ENCODE measurements around the gene SART1.

The SART1 gene, protein sequence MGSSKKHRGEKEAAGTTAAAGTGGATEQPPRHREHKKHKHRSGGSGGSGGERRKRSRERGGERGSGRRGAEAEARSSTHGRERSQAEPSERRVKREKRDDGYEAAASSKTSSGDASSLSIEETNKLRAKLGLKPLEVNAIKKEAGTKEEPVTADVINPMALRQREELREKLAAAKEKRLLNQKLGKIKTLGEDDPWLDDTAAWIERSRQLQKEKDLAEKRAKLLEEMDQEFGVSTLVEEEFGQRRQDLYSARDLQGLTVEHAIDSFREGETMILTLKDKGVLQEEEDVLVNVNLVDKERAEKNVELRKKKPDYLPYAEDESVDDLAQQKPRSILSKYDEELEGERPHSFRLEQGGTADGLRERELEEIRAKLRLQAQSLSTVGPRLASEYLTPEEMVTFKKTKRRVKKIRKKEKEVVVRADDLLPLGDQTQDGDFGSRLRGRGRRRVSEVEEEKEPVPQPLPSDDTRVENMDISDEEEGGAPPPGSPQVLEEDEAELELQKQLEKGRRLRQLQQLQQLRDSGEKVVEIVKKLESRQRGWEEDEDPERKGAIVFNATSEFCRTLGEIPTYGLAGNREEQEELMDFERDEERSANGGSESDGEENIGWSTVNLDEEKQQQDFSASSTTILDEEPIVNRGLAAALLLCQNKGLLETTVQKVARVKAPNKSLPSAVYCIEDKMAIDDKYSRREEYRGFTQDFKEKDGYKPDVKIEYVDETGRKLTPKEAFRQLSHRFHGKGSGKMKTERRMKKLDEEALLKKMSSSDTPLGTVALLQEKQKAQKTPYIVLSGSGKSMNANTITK

GRCh38 chr11:65961267-65962140 is at the start of gene SART1:
Gene SART1 (plus strand): TSS chr11:65961734. CDS start chr11:65961781, 47 bp downstream.
- DNase-seq: peak; percentile 99

- DNase-seq: no peak
These were observed 48.7 kb upstream of the SART1 start for GRCh38 chr11:65912845-65913244.

DNA sequence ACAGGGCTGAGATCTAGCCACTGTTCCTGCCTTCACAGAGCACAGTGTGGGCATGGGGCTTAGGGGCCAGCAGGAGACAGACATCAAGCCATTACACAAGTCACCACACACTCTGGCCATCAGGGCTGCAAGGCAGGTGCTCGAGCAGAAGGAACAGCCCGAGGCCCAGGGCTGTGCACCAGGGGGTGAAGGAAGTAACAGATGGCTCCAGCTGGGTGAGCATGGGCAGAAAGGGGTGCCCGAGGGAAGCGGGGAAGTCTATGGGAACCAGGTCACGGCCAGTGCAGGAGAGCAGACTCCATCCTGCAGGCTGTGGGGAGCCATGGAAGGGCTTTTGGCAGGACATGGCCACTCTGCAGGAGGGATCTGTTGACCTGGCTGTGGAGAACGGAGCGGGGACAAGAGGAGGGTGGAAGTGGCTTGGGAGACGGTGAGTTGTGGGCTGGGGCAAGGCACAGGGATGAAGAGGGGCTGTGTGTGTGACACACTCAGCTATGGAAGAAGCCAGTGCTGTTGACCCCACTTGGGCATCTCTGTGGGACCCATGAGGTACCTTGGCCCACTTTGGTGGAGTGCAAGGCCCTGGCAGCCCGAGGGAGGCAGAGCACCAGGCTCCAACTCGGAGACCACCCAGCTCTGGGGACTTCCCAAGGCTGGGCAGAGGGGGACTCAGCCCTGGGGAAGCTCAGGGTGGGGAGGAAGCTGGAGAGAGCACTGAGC is 46.3 kb upstream of the SART1 start:
- DNase-seq: no peak

DNA sequence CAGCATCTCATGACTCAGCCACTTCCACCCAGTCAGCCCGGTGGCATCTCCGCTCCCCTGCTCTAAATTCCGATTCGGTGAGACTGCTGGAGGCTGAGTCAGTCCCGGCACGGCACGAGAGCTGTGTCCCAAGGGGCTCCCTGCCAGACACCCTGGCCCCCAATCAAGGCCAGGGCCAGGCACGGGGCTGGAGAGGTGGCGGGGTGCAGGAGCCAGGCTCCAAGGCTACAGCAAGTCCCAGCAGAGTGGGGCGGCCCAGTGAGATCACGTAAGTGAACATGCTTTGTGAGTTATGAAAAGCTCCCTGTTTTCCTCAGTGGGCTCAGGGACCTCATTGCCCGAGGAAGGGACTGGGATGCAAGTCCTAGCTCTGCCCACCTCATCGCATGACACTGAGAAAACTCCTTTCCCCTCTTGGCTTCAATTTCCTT is 45.7 kb upstream of the SART1 start:
- no peak for DNase-seq

GRCh38 chr11:65916391-65916790 is 45.1 kb upstream of the SART1 start:
- DNase-seq: no peak

DNA sequence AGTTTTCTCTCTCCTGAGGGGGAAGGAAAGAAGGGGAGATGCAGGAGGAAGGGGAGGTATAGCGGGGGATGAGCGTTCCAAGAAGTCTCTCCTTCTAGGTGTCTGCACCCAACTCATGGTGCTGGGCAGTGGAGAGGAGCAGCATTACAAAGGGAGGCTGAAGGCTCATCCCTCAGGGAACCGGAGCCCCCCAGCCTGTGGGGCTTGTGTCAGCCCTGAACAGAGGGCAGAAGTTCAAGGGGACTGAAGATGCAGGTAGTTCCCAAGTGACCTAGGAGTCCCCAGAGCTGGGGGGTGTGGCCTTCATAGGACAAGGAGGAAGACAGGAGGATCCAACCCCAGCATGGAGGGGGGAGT is 44.5 kb upstream of the SART1 start:
- DNase-seq: no peak

- no peak for DNase-seq
These were observed 43.9 kb upstream of the SART1 start for GRCh38 chr11:65917434-65918210.

GRCh38 chr11:65918211-65919140 is 43.1 kb upstream of the SART1 start, which contains the start of gene C11orf68:
Gene C11orf68 (minus strand): TSS chr11:65919062. CDS start chr11:65919031, 31 bp downstream.
- DNase-seq: no peak

GRCh38 chr11:65919141-65919572 is 42.4 kb upstream of the SART1 start, which contains the start of gene DRAP1:
Gene DRAP1 (plus strand): TSS chr11:65919426. CDS start chr11:65919502, 76 bp downstream.
- peak; percentile 99 for DNase-seq

GRCh38 chr11:65919573-65920371 is 41.8 kb upstream of the SART1 start:
- peak; percentile 57 for DNase-seq

- no peak for DNase-seq
These were observed 41.1 kb upstream of the SART1 start for GRCh38 chr11:65920372-65920802.

DNA sequence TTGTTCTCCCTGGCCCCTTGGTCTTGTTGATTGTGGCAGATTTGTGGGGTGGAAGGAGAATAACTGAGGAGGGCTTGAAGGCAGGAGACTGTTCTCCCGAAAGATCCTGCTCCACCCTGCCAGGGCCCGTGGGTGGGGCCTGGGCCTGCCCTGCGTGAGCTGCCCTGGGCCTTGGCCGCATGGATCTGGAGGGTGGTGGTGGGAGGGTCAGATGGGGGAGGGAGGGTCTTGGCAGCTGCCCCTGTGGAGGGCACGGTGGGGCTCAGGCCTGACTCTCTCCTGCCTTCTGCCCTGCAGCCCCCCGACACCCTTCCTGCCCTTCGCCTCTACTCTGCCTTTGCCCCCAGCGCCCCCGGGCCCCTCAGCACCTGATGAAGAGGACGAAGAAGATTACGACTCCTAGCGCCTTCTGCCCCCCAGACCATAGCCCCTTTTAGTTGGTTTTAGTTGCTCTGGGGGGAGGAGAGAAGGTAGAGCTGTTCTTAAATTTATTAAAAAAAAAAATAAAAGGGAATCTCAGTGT is 40.4 kb upstream of the SART1 start:
- DNase-seq: no peak

GRCh38 chr11:65921876-65922275 is 39.7 kb upstream of the SART1 start:
- DNase-seq: no peak

DNA sequence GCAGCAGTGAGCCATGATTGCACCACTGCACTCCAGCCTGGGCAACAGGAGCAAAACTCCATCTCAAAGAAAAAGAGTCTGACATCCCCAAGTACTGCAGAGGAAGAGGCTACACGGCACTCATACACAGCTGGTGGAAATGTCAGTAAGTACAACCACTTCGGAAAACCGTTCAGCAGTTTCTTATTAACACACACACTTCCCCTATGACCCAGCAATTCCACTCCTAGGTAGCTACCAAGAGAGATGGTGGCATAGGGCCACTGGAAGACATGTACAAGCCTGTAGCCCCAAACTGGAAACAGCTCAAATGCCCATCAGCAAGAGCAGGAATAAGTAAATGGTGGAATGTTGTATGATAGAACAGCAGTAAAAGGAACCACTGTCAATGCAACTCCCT is 39.0 kb upstream of the SART1 start:
- no peak for DNase-seq

- DNase-seq: no peak
These were observed 36.1 kb upstream of the SART1 start for GRCh38 chr11:65925397-65925796.

DNA sequence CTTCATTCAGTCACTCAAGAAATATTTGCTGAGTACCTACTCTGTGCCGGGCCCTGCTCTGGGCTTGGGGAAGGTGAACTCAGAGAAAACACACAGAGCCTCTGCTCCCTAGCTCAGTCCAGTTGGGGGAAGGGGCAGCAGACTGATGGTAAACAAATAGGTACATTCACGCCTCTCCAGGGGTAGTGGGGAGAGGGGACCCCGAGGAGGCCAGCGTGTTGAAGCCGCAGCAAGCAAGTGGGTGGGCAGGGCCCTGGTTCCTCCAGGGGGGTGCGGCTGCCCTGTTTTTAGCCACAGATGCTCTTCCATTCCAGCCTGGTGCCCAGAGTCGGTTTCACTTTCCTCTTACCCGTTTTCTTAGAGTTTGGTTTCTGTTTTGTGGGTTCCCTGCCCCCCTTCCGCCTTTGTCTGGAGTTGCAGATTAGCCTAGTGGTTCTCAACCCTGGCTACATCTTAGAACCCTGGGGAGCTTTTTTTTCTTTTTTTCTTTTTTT is 33.6 kb upstream of the SART1 start:
- no peak for DNase-seq

- DNase-seq: no peak
These were observed 32.9 kb upstream of the SART1 start for GRCh38 chr11:65928667-65929066.

DNA sequence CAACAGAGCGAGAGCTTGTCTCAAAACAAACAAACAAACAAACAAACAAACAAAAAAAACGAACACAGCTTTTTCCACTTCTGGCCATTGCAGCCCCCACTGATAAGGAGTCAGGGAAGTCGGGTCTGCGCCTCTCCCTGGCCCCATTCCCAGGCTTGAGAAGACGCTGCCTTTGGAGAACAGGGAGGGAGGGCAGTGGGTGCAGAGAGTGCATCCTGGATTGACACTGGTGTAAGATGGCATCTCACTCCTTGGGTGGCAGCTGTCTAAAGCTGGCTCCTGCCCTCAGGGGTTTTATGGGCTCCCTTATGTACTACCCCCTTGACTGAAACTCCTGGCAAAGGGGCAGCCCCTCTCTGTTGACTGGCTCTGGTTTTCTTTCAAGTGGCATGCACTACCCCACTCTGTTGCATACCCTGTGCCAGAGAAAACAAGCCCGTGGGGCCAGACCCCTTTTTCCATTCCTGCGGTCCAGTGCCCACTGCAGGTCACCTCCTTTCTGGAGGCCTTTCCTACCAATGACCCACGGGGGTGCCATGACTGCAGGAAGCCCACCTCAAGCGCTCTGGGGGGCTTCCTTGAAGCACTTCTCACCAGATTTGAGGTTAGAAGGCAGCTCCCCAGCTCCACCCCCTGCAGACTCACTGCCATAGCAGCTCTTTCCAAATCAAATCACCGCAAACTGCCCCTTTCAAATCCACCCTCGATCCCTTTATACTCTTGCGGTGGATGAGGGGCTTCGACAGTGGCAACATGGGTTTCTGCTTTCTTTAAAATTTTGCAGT is 29.6 kb upstream of the SART1 start:
- DNase-seq: no peak
